NT2/D1 (cell line): Measurements from ENCODE around the gene ADARB2.

Source experiments
- YY1 ChIP-seq: IDR thresholded peaks from 2 replicates; pipeline ENCODE4 v1.6.1; 2011; ENCODE audit not compliant: insufficient read length, insufficient read depth
- ZNF274 ChIP-seq: IDR thresholded peaks from 2 replicates; pipeline ENCODE4 v1.6.1; 2011; ENCODE audit warnings: mild to moderate bottlenecking, low read depth, low read length

GRCh38 chr10:1382711-1383110 is 354.6 kb downstream of the ADARB2 start:
- no peak for TF ChIP-seq YY1
- no peak for TF ChIP-seq ZNF274
